Colonic mucosa (tissue), 4 donors: ENCODE data around the gene ZNF71. TPM values are rescaled to one million over a fixed set of nuclear protein-coding genes. Genes with fewer than 3 reads are reported as not detected.

Experiments
- DNase-seq: peaks from one replicate; pipeline ENCODE4 v3.0.0-alpha.2; 2020
- H3K27ac ChIP-seq: fragments of 200-600 bp; one replicate; pipeline ENCODE4 v1.8.0; 2021
- H3K27me3 ChIP-seq: fragments of 200-600 bp; one replicate; pipeline ENCODE4 v1.8.0; 2021
- H3K36me3 ChIP-seq: fragments of 200-600 bp; one replicate; pipeline ENCODE4 v1.8.0; 2021
- H3K4me1 ChIP-seq: fragments of 200-600 bp; one replicate; pipeline ENCODE4 v1.8.0; 2021; ENCODE audit warnings: mild to moderate bottlenecking
- H3K4me3 ChIP-seq: fragments of 200-600 bp; one replicate; pipeline ENCODE4 v1.8.0; 2021
- H3K9ac ChIP-seq, 2 donors: one replicate each; pipeline ENCODE4 v1.7.0; 2013; ENCODE audit warnings: control low read depth in 2 of 2, low read depth in 2 of 2, low read length in 2 of 2
- H3K9me3 ChIP-seq: fragments of 200-600 bp; one replicate; pipeline ENCODE4 v1.8.0; 2021
- intact Hi-C: fragments of 100-400 bp; cut with DNase I; formaldehyde crosslinking; loops from one replicate; pipeline ENCODE4 v1.14.1; 2022
- total RNA-seq, 2 donors: library from RNA; stranded (reverse); fragmentation: NEBNext Ultra II Directional in 1 of 2; extraction: Animal tissue kit (Norgen Biotek cat#: 25700) in 1 of 2; gene quantifications; one replicate each; pipeline ENCODE4 v1.2.1, GENCODE V29; 2021
- TF ChIP-seq, protein P1 (sequence below): fragments of 200-600 bp; IDR thresholded peaks from one replicate; pipeline ENCODE4 v1.8.0; 2022; ENCODE audit warnings: antibody characterized with exemption, mild to moderate bottlenecking
- donor health status: healthy.
- donor health status: DM: no; HTN: no; CAD: no.
- donor health status: DM: no; HTN: no; CAD: no.

The ZNF71 gene
- total RNA-seq, 2 donors from 2014 or later = 2.6 to 3.9 TPM

DNA sequence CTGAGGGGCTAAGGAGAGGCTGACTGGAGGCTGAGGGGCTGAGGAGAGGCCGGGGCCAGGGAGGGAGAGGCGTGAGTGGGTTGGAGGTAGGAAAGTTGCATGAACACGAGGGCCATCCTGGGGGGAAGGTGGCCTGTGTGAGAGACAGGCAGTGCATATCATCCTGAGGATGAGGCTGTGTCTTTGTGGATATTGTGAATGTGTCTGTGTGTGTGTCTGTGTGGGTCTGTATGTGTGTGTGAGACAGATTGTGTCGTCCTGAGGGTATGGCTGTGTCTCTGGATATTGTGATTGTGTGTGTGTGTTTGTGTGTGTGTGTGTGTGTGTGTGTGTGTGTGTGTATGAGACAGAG, 422 bp downstream of the ZNF71 start:
- TF ChIP-seq, protein P1, sequence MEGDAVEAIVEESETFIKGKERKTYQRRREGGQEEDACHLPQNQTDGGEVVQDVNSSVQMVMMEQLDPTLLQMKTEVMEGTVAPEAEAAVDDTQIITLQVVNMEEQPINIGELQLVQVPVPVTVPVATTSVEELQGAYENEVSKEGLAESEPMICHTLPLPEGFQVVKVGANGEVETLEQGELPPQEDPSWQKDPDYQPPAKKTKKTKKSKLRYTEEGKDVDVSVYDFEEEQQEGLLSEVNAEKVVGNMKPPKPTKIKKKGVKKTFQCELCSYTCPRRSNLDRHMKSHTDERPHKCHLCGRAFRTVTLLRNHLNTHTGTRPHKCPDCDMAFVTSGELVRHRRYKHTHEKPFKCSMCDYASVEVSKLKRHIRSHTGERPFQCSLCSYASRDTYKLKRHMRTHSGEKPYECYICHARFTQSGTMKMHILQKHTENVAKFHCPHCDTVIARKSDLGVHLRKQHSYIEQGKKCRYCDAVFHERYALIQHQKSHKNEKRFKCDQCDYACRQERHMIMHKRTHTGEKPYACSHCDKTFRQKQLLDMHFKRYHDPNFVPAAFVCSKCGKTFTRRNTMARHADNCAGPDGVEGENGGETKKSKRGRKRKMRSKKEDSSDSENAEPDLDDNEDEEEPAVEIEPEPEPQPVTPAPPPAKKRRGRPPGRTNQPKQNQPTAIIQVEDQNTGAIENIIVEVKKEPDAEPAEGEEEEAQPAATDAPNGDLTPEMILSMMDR = no peak
- intact Hi-C loops = loop anchor here (10.0 kb wide), 1 partner anchor 191 kb away; the partner anchor contains the start of gene ZNF583
- H3K27me3 ChIP-seq = no peaks in the 10 kb centered on the region
- H3K9ac ChIP-seq = peak overlapping the region; percentile 78 to 85
- peak overlapping the region; percentile 12 for H3K27ac ChIP-seq
- H3K9me3 ChIP-seq = no peaks in the 10 kb centered on the region
- H3K4me1 ChIP-seq = no peaks in the 10 kb centered on the region
- peak overlapping the region; percentile 94 for H3K4me3 ChIP-seq
- DNase-seq = no peak
- no peaks in the 10 kb centered on the region for H3K36me3 ChIP-seq

DNA sequence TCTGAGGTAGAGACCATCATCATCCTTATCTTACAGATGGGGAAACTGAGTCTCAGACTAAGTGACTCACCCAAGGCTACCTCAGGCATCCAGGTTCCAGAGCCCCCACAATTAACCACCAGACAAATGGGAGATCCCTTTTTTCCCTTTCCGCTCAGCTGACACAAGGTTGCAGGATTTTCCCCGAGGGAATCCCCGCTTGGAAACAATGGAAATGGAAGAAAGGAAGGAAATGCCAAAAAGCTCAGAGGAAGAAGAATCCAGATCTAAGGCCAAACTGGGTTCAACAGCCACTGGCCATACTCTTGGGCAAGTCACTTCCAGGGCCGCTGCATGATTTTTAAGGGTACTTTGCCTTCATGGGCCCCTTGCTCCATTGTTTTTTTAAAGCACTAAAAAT, 1.6 kb downstream of the ZNF71 start:
- Histone ChIP-seq H3K27ac (no peak overlapping the region), H3K9ac (no peak overlapping the region), H3K27me3 (no peaks in the 10 kb centered on the region), H3K9me3 (no peaks in the 10 kb centered on the region), H3K4me1 (no peaks in the 10 kb centered on the region), H3K4me3 (no peak overlapping the region), H3K36me3 (no peaks in the 10 kb centered on the region)
- intact Hi-C loops = loop anchor here (10.0 kb wide), 1 partner anchor 192 kb away; the partner anchor contains the start of gene ZNF583
- DNase-seq = no peak
- TF ChIP-seq, protein P1 = no peak

DNA sequence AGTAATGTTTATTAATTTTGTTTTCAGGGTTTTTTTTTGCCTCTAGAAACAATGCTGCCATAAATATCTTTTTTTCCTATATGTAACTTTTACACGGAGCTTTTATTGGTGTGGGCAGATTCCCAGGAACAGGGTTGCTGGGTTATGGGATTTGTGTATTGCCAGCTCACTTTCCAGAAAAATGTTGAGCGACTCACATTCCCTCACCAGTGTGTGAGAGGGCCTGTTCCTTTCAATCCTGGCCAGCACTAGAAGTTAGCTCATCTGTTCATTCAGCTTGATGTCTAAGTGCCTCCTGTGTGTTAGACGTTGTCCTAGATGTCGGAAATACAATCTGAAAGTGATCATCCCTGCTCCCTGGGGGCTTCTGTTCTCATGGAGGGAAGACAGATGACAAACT, 2.6 kb downstream of the ZNF71 start:
- H3K36me3 ChIP-seq = no peaks in the 10 kb centered on the region
- H3K9me3 ChIP-seq = no peaks in the 10 kb centered on the region
- intact Hi-C loops = loop anchor here (10.0 kb wide), 1 partner anchor 193 kb away; the partner anchor contains the start of gene ZNF583
- no peaks in the 10 kb centered on the region for H3K4me1 ChIP-seq
- H3K27ac ChIP-seq = no peak overlapping the region
- no peak overlapping the region for H3K9ac ChIP-seq
- DNase-seq = no peak
- H3K4me3 ChIP-seq = no peak overlapping the region
- TF ChIP-seq, protein P1 = no peak
- no peaks in the 10 kb centered on the region for H3K27me3 ChIP-seq

DNA sequence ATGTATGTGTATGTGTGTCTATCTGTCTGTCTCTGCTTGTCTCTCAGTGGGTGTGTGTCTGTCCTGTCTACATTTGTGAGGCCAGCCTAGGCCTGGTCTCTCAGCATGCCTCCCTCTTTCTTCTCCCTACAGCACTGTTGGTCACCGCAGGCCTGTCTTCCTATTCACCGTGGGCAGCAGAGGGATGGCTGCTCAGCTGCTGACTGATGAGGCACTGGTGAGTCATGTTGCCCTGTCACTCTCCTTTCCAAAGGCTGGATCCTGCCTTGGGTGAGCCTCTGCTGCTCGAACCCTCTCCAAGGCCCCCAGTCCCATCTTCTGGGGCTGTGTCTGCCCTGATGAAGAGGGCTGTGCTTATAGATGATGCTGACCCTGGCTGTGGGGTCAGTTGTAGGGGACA, 6.3 kb downstream of the ZNF71 start:
- TF ChIP-seq, protein P1 = no peak
- no peaks in the 10 kb centered on the region for H3K36me3 ChIP-seq
- no peak overlapping the region for H3K9ac ChIP-seq
- no peak overlapping the region for H3K4me3 ChIP-seq
- no peaks in the 10 kb centered on the region for H3K27me3 ChIP-seq
- no peaks in the 10 kb centered on the region for H3K4me1 ChIP-seq
- DNase-seq = no peak
- no peak overlapping the region for H3K27ac ChIP-seq
- intact Hi-C loops = no loop called here
- H3K9me3 ChIP-seq = no peaks in the 10 kb centered on the region

DNA sequence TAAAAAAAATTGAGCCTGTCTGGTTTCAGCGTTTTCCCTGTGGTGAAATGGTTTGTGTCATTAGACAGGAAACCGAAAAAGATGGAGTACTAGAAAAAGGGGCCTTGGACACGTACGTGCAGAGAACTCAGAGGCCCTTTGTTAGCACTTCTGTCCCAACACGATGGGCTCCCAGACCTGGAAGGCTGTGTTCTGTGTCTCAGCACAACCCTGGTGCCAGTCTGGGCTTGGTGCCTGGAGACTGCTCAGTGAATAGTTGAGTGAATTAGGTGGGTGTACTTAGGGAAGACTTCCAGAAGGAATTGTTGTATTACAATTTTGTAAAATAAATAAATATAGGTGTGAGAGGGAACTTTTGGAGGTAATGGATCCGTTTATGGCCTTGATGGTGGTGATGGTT, 8.7 kb downstream of the ZNF71 start:
- Histone ChIP-seq H3K9ac (no peak overlapping the region), H3K4me3 (no peak overlapping the region), H3K4me1 (no peaks in the 10 kb centered on the region), H3K9me3 (peaks cover 5% of the 10 kb centered on the region), H3K27me3 (no peaks in the 10 kb centered on the region), H3K36me3 (no peaks in the 10 kb centered on the region), H3K27ac (no peak overlapping the region)
- intact Hi-C loops = no loop called here
- TF ChIP-seq, protein P1 = no peak
- DNase-seq = no peak
